ENCODE measurements around the gene NELL2. TPM values are rescaled to one million over a fixed set of nuclear protein-coding genes. Genes with fewer than 3 reads are reported as not detected.
"Not testable (repeated sequence)": the region's sequence is repeated elsewhere in the genome, so short reads cannot be mapped to it uniquely, and the experiment has no call there.

Gene NELL2
- not detected for total RNA-seq
- long read RNA-seq: 0 reads

- peak; percentile 64 for ATAC-seq
- DNase-seq (ENCODE audit: missing footprints): peak; percentile 69
- intact Hi-C loops (cut with DNase I): no loop called here
Observed at GRCh38 chr12:44875954-44876543, at the start of gene NELL2. Gene NELL2, minus strand, starts transcription at chr12:44876315. Its CDS starts 446 bp downstream, at chr12:44875869.

DNA sequence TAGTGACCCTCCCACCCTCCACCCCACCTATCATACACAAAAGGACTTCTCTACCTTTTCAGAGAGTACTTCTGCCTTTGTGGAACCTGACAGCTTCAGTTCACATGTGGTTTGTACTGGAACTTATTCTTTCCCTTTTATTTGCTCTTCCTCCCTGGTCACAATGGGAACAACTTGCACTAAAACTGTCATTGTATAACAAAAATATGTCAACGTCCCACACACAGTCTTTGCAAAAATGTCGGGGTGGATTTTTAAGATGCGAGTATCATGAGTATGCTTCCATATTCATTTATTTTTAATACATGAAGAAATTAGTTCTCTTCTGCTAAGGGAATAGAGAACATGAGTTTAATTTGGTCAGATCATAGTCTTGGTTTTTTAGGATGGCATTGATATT is 45.6 kb upstream of the NELL2 start:
- intact Hi-C loops (cut with DNase I): no loop called here
- DNase-seq (ENCODE audit: missing footprints): no peak
- no peak for ATAC-seq

DNA sequence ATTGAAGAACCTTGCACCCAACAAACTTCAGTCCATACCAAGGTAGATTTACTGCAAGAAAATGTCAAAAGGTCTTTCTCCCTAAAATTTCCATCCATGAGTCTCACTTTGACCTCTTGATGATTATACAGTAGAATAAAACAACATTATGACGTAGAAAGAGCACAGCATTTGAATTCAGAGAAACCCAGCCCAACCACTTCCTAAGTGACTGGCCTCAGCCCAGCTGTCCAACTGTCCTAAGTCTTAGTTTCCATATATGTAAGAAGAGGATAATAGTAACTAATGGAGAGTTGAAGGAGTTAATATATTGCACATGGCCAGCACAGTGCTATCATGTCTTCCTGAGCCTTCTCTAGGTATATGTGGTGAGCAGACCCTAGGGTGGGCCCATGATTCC is 41.0 kb upstream of the NELL2 start:
- DNase-seq (ENCODE audit: missing footprints): no peak
- ATAC-seq: no peak
- intact Hi-C loops (cut with DNase I): no loop called here

GRCh38 chr12:44915958-44916357 is 39.8 kb upstream of the NELL2 start:
- intact Hi-C loops (cut with DNase I): no loop called here
- no peak for ATAC-seq
- DNase-seq (ENCODE audit: missing footprints): no peak

DNA sequence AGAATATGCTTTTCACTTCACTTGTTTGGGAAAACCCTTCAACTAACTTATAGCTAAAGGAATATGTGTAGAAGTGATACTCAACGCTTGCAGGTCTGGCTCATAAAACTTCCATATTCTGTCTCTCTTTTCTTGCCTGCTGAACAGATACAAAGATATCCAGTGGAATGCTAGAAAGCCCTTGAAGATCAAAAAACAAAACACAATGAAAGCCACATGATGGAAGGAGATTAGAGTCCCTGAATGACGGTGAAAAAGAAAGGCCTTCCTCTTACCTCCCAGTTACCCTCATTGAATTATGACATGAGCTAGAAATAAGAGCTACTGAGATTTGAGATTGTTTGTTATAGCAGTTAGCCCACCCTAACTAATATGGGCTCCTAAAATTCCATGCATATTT is 28.2 kb upstream of the NELL2 start:
- DNase-seq (ENCODE audit: missing footprints) (no peak), ATAC-seq (no peak)
- intact Hi-C loops (cut with DNase I): no loop called here

- DNase-seq (ENCODE audit: missing footprints); ATAC-seq; intact Hi-C loops (cut with DNase I): not testable (repeated sequence)
Observed at GRCh38 chr12:44898108-44898507, 22.0 kb upstream of the NELL2 start.

- intact Hi-C loops (cut with DNase I): no loop called here
- ATAC-seq (no peak), DNase-seq (ENCODE audit: missing footprints) (no peak)
Observed at GRCh38 chr12:44889926-44890325, 13.8 kb upstream of the NELL2 start.

DNA sequence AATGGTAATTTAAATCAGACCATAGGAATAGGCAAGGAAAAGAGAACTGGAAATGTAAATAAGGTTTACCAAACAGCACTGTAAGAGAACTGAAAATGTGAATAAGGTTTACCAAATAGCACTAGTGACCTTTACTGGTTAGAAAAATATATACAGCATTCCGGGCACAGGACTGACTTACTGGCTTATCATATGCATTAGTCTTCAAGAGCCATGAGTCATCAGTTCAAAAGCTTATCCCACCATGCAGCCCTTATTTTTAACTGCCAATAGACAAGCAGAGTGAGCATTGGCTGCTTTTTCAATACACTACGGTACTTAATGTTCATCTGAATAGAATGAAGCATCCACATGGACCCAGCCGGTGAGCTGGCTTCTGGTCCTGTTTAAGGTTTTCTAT is 13.0 kb upstream of the NELL2 start:
- intact Hi-C loops (cut with DNase I): no loop called here
- DNase-seq (ENCODE audit: missing footprints) (no peak), ATAC-seq (no peak)

DNA sequence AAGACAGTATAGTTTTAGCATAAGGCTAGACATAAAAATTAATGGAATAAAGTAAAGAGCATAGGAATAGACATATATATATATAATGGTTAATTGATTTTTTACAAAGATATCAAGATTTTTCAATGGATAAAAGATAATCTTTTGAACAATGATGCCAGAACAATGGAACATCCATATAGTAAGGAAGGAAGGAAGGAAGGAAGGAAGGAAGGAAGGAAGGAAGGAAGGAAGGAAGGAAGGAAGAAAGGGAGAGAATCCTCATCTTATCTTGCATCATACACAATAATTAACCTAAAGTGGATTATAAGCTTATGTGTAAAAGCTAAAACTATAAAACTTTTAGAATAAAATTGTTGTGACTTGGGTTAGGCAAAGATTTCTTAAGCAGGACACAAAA is 9.8 kb upstream of the NELL2 start:
- intact Hi-C loops (cut with DNase I): no loop called here
- no peak for ATAC-seq
- no peak for DNase-seq (ENCODE audit: missing footprints)

- intact Hi-C loops (cut with DNase I): no loop called here
- DNase-seq (ENCODE audit: missing footprints): no peak
- ATAC-seq: no peak
Observed at GRCh38 chr12:44881197-44881596, 5.1 kb upstream of the NELL2 start.

GRCh38 chr12:44876544-44877410 is 662 bp upstream of the NELL2 start:
- DNase-seq (ENCODE audit: missing footprints) (peak; percentile 61), ATAC-seq (peak; percentile 46)
- intact Hi-C loops (cut with DNase I): no loop called here

- peak; percentile 45 for DNase-seq (ENCODE audit: missing footprints)
- intact Hi-C loops (cut with DNase I): no loop called here
- ATAC-seq: no peak
Observed at GRCh38 chr12:44875417-44875953, 630 bp downstream of the NELL2 start.

DNA sequence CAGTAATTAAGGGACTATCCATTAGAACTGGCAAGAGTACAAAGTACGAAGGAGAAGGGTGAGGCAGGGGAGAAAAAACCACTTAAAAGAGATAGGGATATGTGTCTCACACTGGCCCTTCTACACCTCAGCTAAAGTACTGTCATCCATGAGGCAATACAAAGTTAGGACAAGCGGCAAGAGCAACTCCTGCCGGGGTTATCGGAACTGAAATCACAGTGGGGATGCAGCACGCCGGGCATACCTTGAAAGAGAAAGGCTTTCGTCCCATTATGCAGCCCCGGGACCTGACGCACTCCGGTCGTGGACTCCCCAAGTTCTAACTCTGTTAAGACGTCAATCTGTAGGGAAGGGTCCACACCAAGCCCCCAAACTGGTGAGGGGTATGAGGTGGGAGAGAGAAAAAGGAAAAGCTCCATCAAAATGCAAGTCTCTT is 1.1 kb downstream of the NELL2 start:
- intact Hi-C loops (cut with DNase I): no loop called here
- ATAC-seq (no peak), DNase-seq (ENCODE audit: missing footprints) (peak; percentile 20)

GRCh38 chr12:44873898-44874297 is 2.2 kb downstream of the NELL2 start:
- intact Hi-C loops (cut with DNase I): no loop called here
- ATAC-seq: no peak
- no peak for DNase-seq (ENCODE audit: missing footprints)

DNA sequence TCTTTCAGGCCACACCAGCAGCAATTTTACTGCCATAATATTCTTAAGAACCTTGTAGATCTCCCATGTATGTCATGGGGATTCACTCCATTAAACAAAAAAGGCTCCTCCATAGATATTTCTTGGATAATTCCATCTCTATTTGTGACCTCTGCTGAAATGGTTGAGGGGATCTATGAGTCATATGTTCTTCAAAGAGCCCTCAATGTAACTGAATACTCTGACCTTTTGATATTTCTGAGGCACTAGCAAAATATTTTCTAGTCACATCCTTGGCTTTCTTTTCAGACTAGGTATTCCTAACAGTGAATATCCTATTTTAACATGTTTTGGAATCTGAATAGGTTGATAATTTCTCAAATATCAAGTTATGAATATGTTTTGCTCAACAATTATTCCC is 6.6 kb downstream of the NELL2 start:
- DNase-seq (ENCODE audit: missing footprints) (no peak), ATAC-seq (no peak)
- intact Hi-C loops (cut with DNase I): no loop called here

DNA sequence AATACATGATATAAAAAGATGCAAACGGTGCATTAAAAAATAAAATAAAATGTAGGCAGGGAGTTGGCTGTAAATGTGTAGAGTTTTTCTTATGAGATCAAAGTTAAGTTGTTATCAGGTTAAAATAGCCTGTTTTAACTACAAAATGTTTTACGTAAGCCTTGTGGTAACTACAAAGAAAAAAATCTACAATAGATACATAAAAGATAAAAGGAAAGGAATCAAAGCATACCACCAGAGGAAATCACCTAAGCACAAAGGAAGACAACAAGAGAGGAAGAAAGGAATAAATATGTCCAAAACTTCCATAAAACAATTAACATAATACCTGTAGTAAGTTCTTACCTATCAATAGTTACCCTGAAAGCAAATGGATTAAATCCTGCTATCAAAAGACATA is 12.2 kb downstream of the NELL2 start:
- DNase-seq (ENCODE audit: missing footprints) (no peak), ATAC-seq (no peak)
- intact Hi-C loops (cut with DNase I): no loop called here

- intact Hi-C loops (cut with DNase I): no loop called here
- ATAC-seq (no peak), DNase-seq (ENCODE audit: missing footprints) (no peak)
Observed at GRCh38 chr12:44859998-44860689, 16.0 kb downstream of the NELL2 start.

DNA sequence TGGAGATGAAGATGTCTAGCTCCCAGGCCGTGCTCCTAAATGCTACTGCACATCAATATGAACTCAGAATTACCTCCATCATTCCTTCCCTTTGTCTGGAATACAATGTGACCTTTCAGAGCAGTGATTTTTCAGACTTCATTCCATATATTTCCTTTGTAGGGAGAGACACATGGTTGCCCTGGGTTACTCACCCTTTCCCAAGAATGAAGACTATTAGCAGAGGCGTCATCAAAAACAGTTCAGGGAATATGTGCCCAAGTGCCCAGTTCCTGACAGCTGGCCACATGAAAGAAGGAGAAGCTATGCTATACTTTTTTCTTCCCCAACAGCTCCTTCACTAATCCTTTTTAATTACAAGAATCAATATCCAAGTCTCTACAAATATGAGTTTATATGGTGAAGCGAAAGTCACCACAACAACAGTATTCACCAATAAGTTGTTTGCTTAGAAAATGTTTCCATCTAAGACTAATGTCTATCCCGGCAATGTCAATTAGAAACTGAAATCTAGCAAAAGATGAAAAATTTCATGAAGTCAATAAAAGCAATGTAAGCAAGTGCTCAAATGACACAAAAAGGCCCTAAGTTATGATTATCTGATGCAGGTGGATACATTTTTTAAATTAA is 17.8 kb downstream of the NELL2 start:
- no peak for ATAC-seq
- no peak for DNase-seq (ENCODE audit: missing footprints)
- intact Hi-C loops (cut with DNase I): no loop called here

DNA sequence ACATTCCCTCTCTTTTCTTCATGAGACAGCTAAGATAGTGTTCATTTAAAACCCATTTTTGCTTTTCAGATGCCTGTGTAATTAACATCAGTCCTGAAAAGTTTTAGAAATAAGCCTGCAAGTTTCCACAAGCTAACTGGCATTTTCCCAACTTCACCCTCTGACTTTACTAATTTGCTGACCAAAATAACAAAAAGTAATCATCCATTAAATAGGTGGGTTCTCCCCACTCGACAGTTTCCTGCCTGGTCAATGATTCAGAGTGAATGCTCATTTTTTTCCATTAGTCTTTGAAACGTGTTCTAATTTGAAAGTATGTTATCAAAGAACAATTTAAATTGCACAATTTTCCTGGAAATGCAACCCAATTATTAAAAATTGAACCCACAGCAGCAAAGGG is 23.6 kb downstream of the NELL2 start:
- intact Hi-C loops (cut with DNase I): no loop called here
- DNase-seq (ENCODE audit: missing footprints): no peak
- no peak for ATAC-seq
